HEK293 (cell line): ENCODE measurements around the gene APCDD1L.

ENCODE experiments used
- TRIM28 ChIP-seq: IDR thresholded peaks from 2 replicates; pipeline ENCODE4 v1.6.1; 2011; ENCODE audit warnings: low read length, control low read depth, borderline replicate concordance
- ZNF138 ChIP-seq: fragments of 450-650 bp; formaldehyde crosslinking; IDR thresholded peaks from 2 replicates; pipeline ENCODE4 v1.5.1; 2016; ENCODE audit warnings: missing biosample characterization, missing genetic modification characterization, borderline replicate concordance
- ZNF24 ChIP-seq: fragments of 450-650 bp; formaldehyde crosslinking; IDR thresholded peaks from 2 replicates; pipeline ENCODE4 v1.5.1; 2016; ENCODE audit warnings: missing biosample characterization, missing genetic modification characterization
- ZNF274 ChIP-seq, 2 experiments: fragments of 200-500 bp in 1 of 2; fragments of 450-650 bp in 1 of 2; sonication (Bioruptor generic) in 1 of 2; formaldehyde crosslinking in 1 of 2; IDR thresholded peaks; 2 replicates each; pipeline versions ENCODE4 v1.5.1 to v1.6.1; 2014 to 2016; ENCODE audit warnings: borderline replicate concordance in 1 of 2, inconsistent platforms in 1 of 2, low read length in 1 of 2, missing biosample characterization in 1 of 2, missing genetic modification characterization in 1 of 2
- ZNF558 ChIP-seq: fragments of 450-650 bp; formaldehyde crosslinking; IDR thresholded peaks from 2 replicates; pipeline ENCODE4 v1.5.1; 2016; ENCODE audit warnings: missing biosample characterization, missing genetic modification characterization
- TF ChIP-seq, protein P1 (sequence below): fragments of 450-650 bp; formaldehyde crosslinking; IDR thresholded peaks from 2 replicates; pipeline ENCODE4 v1.5.1; 2016; ENCODE audit warnings: missing biosample characterization, missing genetic modification characterization
- TF ChIP-seq, protein P2 (sequence below): fragments of 450-650 bp; formaldehyde crosslinking; IDR thresholded peaks from 2 replicates; pipeline ENCODE4 v1.5.1; 2016; ENCODE audit warnings: missing biosample characterization, missing genetic modification characterization

DNA sequence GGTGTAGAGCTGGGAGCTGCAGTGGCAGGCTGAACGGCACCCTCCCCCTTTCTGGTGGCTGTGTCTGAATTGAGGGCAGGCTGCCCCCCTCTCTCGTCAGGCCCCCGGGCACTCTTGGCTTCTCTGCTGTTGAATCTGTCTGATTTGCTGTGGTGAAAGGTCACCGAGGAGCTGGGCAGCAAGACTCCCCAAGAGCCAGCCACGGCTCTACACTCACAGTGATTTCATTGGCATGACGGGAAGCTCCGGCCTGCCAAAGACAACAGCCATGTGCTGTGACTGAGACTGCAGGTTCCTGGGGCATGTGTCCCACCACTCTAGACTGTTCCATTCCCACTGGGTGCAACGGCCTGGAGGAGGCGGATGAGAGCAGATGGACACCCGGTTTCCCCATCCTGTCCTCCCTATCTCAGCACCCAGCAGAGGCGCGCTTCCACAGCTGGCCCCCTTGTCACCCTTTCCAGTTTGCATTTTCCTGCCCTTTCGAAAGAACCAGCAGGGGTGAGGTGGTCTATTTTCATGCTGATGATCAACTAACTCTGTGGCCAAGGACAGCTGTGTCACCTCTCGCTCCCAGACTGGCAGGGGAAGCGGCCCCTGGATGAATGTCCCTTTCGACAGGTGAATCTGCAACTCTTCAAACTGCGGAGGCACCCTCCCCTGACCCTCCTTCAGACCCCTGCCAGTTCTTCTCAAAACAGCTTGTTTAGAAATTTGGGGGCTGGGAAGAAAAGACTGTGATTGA lies 2.2 kb downstream of the APCDD1L start:
- TF ChIP-seq ZNF138, result no peak
- TF ChIP-seq ZNF24 (tag by site-specific recombination), result no peak
- TF ChIP-seq, protein P1, sequence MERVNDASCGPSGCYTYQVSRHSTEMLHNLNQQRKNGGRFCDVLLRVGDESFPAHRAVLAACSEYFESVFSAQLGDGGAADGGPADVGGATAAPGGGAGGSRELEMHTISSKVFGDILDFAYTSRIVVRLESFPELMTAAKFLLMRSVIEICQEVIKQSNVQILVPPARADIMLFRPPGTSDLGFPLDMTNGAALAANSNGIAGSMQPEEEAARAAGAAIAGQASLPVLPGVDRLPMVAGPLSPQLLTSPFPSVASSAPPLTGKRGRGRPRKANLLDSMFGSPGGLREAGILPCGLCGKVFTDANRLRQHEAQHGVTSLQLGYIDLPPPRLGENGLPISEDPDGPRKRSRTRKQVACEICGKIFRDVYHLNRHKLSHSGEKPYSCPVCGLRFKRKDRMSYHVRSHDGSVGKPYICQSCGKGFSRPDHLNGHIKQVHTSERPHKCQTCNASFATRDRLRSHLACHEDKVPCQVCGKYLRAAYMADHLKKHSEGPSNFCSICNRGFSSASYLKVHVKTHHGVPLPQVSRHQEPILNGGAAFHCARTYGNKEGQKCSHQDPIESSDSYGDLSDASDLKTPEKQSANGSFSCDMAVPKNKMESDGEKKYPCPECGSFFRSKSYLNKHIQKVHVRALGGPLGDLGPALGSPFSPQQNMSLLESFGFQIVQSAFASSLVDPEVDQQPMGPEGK (tag by site-specific recombination), result no peak
- TF ChIP-seq TRIM28, result no peak
- TF ChIP-seq, protein P2, sequence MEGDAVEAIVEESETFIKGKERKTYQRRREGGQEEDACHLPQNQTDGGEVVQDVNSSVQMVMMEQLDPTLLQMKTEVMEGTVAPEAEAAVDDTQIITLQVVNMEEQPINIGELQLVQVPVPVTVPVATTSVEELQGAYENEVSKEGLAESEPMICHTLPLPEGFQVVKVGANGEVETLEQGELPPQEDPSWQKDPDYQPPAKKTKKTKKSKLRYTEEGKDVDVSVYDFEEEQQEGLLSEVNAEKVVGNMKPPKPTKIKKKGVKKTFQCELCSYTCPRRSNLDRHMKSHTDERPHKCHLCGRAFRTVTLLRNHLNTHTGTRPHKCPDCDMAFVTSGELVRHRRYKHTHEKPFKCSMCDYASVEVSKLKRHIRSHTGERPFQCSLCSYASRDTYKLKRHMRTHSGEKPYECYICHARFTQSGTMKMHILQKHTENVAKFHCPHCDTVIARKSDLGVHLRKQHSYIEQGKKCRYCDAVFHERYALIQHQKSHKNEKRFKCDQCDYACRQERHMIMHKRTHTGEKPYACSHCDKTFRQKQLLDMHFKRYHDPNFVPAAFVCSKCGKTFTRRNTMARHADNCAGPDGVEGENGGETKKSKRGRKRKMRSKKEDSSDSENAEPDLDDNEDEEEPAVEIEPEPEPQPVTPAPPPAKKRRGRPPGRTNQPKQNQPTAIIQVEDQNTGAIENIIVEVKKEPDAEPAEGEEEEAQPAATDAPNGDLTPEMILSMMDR (tag by site-specific recombination), result no peak
- TF ChIP-seq ZNF558 (tag by site-specific recombination), result no peak
- TF ChIP-seq ZNF274 (IDR thresholded peaks at IDR 0.05; ENCODE audit: low read length), result no peak
- no peak for TF ChIP-seq ZNF274 (tag by site-specific recombination; IDR thresholded peaks at IDR 0.05; ENCODE audit: borderline replicate concordance)
